Uterus (tissue), 2 donors: ENCODE measurements around the gene SNAPC2.

ENCODE experiments used
- POLR2A ChIP-seq, 2 donors: fragments of 450-650 bp; IDR thresholded peaks; one replicate each; pipeline ENCODE4 v1.6.1; 2016; ENCODE audit warnings: antibody characterized with exemption in 2 of 2, mild to moderate bottlenecking in 1 of 2, moderate library complexity in 1 of 2
- TF ChIP-seq, protein P1 (sequence below), 4 experiments: fragments of 200-600 bp in 2 of 4; fragments of 450-650 bp in 2 of 4; sonication (generic) in 2 of 4; IDR thresholded peaks; one replicate each; pipeline ENCODE4 v1.5.1; 2016 to 2019; ENCODE audit warnings: antibody characterized with exemption in 4 of 4, mild to moderate bottlenecking in 2 of 4, moderate library complexity in 1 of 4

DNA sequence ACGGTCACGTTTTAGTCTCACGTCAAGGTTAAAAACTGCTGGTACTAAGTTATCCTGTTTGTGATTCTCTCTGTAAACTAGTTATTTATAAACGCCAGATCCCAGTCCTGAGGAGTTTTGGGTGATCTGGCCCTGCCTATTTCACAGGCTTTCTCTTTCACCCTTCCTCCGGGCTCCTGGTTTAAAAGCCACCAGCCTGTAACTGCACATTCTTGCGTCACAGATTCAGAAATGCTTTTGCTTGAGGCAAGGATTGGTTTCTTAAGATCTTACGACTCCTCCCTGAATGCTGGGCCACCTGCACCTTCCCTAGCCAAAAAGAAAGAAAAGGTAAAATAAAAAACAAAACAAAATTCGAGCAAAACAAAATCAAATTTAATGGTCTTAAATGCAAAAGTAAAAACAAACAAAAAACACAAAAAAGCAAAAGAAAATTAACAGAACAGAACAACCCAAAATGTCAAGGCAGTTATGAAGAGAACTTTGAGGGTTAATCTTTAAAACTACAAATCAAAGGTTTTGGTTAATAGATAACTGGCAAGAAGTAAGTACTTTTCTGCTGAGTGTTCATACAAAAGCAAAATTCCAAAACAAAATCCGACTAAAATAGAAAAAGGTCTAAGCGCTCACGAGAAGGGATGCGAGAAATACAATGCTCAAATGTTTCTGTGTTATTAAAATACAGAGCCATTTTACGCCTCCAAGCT lies 41.9 kb downstream of the SNAPC2 start:
- TF ChIP-seq, protein P1, sequence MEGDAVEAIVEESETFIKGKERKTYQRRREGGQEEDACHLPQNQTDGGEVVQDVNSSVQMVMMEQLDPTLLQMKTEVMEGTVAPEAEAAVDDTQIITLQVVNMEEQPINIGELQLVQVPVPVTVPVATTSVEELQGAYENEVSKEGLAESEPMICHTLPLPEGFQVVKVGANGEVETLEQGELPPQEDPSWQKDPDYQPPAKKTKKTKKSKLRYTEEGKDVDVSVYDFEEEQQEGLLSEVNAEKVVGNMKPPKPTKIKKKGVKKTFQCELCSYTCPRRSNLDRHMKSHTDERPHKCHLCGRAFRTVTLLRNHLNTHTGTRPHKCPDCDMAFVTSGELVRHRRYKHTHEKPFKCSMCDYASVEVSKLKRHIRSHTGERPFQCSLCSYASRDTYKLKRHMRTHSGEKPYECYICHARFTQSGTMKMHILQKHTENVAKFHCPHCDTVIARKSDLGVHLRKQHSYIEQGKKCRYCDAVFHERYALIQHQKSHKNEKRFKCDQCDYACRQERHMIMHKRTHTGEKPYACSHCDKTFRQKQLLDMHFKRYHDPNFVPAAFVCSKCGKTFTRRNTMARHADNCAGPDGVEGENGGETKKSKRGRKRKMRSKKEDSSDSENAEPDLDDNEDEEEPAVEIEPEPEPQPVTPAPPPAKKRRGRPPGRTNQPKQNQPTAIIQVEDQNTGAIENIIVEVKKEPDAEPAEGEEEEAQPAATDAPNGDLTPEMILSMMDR (IDR thresholded peaks at IDR 0.05), result no peak
- TF ChIP-seq POLR2A (IDR thresholded peaks at IDR 0.05), result no peak
